Activated CD4-positive, alpha-beta T cell treated with anti-CD3 and anti-CD28 coated beads, Interleukin-2, Interleukin-4, amounts not matched to agents 100 ng/mL and 50 ng/mL, durations not matched to agents 16 hours and 8 hours (primary cell): ENCODE data around the gene FBXO9.
"Not testable (repeated sequence)": the region's sequence is repeated elsewhere in the genome, so short reads cannot be mapped to it uniquely, and the experiment has no call there.

Source experiments
- DNase-seq: peaks from one replicate; pipeline ENCODE4 v3.0.0-alpha.2; 2020; ENCODE audit warnings: low spot score

FBXO9 gene

DNA sequence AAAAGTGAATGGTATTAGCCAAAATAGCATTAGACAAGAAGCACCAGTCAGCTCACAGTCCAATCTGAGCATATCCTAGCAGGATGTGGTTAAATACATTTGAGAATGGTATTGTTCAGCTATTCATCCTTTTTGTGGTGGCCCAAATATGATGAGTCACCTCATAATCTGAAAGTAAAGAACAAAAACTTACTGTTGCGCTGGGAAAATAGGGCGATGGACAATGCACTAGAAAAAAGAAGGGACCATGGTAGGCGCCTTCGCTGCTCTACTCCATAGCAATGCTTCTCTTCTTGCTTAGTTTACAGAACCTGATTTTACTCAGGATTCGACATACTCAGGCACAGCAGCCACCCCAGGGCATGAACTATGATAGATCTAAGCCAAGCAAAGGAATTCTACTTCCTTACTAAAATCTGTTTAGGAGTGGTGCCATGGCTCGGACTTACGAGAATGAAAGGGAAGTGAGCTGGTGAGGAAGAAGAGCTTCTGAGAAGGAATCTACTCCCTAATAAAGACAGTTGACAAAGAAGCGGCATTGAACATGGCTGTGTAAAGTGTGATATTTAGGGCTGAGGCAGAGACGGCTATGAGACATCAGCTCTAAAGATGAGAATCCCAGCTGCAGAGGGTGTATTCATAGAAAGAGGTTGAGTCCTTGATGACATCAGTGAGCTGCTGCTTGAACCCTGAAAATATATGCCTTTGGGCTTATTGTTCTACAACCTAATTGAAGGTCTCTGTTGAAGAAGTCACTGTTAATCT lies 16.6 kb upstream of the FBXO9 start:
- DNase-seq = peak; percentile 68

DNA sequence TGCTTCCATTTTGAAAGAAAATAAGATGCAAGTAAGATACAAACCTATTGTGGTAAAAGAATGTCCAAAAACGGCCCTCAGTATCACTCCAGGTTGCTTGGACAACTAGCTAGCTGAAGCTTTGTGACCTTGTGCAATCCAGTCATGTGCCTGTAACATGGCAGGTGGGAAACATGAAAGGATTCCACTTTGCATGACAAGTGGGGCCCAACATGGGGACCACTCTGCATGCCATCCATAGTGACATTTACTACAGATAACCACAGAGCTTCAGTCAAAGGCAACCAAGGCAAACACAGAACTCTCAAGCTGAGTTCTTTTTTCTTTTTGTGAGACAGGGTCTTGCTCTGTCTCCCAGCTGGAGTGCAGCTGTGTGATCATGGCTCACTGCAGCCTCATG lies 15.8 kb upstream of the FBXO9 start:
- DNase-seq = no peak

DNA sequence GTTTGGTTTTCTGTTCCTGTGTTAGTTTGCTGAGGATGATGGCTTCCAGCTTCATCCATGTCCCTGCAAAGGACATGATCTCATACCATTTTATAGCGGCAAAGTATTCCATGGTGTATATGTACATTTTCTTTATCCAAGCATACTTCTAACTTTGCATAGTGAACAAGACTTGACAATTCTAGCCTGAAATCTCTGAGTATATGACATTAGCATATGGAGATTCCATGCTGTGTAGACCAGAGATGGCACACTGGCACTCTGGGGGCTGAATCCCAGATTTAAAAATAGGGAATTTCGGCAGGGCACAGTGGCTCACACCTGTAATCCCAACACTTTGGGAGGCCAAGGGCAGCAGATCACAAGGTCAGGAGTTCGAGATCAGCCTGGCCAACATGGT lies 13.1 kb upstream of the FBXO9 start:
- DNase-seq = not testable (repeated sequence)

DNA sequence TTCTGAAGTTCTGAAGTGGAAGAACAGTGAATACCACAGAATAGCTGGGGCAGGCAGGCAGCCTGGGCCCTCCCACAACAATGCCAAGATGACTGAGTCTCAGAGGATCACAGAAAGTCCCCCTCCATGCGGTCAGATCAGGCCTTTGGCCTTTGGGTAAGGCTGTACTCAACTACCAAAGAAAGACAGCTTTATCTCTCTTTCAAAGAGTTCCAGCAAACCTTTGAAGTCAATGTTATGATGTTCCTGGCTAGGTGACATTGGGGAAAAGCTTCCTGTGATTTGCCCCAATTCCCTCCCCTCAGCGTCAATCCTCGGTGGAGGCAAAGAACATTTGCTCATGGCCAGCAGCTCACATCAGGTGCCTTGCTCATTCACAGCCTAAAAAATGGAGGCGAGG lies 10.7 kb upstream of the FBXO9 start:
- DNase-seq = no peak

DNA sequence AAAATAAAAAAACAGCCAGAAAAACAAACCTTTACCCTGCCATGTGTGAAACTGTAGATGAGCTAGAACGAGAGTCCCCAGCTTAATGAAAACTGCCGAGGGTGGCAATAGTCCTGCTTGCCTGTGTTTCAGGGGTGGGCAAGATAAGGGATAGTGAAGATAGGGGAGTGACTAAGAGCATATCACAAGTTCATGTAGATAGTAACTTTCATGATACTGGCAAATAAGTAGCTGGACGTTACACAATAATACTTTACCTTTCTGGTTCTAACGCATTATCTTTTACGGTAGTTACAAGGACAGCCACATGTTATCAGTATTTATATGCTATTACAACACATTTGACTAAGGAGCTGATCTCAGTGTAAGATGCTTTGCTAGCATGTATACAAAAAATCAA lies 9.3 kb upstream of the FBXO9 start:
- no peak for DNase-seq

DNA sequence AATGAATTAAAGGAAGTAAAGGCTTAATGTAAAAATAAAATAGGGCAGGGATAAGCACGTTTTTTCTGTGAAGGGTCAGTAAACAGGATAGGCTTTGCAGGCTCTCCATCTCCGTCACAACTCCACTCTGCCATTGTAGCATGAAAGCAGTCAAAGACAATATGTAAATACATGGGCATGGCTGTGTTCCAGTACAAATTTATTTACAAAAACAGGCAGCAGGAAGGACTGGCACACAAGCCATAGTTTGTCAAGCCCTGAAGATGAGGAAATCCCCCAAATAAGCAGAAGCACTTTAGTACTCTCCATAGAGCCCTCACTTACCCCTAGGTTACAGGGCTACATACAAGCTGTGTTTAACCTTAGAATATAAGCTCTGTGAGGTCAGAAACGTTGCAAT lies 8.9 kb upstream of the FBXO9 start:
- no peak for DNase-seq

DNA sequence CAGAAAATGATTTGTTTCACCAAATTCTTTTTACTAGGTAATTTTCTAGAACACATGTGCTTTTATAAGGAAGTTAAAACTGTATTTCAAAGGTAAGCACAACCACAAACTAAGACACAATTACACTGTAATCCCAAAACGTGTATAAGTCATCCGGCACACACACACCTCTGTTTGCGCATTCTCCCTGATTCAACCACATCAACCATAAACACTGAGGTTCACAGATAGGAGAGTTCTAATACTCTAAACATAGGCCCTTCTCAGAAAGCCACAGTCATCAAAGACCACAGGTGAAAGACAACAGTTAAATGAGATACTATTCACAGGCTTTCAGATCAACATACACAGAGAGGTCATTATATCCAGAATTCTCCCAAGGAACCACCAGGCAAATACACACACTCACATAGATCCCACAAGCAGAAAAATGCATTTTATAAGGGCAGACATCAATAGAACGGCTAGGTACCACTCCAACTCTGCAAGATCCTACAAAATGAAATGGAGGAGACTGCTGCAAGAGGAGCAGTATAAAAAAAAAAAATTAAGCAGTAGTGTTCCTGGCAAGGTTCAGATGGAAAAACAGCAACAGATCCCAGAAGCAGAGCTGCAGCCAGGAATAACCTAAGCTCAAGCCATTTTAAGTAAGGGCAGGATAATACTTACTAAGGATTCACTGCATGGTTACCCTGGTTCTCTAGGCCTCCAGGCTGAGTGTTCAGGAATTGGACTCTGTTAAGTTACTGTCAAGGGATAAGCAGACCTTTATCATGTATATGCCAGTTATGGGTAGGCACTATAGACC lies 6.6 kb upstream of the FBXO9 start:
- DNase-seq = no peak

DNA sequence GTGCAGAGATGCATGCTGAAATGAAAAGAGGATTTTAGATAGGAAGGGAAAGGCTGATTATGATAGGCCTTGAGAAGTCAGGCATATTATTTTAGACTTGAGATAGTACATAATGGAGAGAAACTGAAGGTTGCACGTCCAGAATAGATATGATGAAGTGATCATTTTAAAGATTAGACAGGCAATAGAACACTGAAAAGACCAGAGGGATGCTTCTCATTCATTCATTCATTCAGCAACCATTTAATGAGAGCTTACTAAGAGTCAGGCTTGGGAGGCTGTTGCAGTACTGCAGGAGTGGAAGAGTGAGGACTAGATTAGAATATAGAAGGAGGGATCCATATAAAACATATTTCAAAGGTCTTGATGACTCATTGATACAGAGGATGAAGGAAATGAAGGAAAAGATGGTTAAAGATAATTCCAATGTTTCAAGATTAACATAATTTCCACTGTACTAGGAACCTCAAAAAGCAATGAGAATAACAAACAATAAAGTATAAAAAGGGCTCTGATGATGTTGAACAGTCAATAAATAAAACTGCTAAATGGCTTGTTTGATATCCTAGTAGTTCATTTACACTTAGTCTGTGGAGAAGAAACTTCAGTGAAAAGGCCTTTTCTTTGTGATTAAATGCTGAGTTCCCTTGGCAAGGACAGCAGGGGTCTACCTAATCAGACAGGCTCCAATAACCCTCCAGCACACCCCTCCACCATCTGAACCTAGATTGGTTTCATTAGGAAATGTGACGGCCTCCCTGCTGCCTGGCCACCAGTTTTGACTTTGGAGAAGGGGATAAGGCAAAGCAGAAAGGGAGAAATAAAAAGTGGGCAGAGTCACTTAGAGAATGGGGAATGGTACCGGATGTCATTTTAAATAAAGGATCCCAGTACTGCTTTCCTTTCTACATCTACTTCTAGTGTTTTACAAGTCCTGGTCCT lies 5.3 kb upstream of the FBXO9 start:
- no peak for DNase-seq

DNA sequence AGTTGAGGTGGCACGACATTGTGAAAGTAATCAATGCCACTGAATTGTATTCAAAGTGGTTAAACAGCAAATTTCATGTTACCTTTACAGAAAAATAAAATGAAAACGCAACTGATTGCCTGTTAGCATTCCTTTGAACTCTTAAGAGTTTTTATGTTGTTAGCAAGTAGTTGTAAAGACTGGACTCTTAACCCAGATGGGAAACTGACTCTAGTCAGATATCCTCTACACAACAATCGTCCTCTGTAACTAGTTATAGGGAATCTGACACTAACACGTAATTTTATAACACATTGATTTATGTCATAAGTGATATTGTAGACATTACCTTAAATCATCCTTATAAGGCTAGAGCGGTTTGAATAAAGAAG lies 3.0 kb upstream of the FBXO9 start:
- DNase-seq = no peak

DNA sequence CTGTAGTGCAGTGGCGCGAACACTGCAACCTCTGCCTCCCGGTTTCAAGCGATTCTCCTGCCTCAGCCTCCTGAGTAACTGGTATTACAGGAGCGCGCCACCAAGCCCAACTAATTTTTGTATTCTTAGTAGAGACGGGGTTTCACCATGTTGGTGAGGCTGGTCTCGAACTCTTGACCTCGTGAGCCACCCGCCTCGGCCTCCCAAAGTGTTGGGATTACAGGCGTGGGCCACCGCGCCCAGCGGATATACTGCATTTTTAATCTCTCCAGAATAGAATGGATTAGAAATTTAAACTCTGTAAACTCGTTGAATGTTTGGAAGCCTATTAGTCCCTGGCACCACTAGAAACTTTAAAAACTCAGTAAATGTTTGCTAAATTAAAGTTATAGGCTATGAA lies 949 bp upstream of the FBXO9 start:
- DNase-seq = not testable (repeated sequence)

DNA sequence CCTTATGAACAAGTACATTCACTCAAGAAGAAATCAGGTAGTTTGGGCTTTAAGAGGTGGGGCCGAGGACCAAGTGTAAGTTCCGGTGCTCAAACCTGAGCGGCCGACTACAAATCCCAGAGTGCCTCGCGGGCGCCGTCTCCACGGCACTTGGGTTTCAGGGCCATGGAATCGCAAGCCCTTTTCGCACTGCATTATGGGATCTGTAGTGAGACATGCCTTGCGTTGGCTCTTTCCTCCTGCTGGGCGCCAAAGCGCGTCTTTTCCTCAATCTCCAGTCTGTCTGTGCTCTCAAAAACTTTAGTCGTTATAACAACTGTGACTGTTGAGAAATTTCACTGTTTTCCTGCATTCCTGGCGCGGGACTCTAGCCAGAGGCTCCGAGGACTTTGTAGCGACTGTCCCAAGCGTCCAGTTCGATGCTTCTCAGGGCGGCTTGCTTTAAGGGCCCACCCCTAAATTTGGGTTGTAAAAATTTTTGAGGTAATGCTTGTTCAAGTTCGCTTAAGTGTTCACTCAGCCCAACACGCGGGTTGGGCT lies 408 bp upstream of the FBXO9 start:
- peak; percentile 97 for DNase-seq

DNA sequence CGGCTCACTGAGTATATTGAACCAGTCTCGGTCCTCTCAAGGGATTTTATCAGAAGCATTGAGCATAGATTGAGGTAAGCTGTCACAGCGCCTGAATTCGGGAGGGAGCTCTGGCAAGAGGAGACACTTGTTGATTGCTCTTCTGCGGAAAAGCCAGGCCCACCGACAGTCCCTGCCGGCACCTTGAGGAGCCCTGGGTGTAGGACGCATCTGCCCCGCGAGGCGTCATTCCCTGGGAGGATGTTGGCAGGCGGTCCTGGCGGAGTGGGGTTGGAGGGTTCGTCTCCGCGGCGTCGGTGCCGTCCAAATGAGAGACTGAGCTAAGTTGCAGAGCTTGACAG lies 843 bp downstream of the FBXO9 start:
- peak; percentile 15 for DNase-seq

DNA sequence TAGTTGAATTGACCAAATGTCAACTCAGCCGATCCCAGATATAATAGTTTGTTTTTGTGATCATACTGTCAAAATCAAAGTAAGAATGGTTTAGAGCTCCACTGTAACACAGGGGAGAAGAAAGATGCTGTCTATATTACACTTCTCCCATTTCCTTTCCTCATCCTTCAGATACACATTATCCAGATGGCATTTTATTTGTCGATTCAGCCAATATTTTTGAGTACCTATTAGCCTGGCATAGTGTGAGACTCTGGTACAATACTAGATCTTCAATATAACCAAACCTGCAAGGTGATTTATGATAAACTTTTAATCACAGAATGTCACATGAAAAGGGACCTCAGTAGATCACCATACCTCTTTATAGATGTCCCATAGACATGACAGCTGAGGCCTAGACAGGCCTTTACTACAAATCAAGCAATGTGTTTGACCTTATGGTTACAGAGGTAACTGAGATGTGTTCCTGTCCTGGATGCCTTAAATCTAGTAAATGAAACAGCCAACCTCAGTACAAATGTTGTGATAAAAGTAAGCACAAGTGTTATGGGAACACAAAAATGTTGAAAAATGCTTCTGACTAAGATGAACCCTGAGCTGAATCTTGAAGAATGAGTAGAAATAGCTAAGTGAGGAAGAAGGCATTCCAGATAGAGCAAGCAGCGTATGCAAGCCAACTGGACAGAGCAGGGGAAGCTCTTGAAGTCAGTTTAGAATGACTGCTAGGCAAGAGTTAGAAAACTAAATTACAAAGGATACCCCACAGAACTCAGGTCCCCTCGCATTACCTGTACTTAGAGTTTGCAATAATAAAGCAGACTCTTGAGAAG lies 1.9 kb downstream of the FBXO9 start:
- no peak for DNase-seq

DNA sequence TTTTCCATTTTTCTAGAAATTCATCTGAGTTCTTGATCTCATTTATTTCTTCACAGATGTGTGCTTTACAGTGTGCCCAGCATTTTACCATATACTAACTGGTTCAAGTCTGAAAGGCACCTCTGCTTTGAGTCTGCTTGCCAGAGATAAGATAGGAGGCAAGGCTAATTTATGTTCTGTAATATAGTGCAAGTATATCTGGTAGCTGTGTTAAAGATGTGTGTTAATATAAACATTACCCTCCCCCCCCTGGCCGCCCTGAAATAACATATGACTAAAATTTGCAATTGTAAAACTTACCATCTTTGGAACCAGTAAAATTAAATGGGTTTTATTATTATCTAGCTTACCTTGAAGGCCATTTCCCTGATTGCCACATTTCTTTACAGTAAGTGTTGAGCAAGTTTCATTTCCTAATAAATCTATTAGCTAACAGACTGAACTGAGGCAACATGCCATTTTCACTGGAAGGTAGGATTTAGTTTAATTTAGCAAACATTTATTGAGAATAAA lies 2.7 kb downstream of the FBXO9 start:
- DNase-seq = no peak

DNA sequence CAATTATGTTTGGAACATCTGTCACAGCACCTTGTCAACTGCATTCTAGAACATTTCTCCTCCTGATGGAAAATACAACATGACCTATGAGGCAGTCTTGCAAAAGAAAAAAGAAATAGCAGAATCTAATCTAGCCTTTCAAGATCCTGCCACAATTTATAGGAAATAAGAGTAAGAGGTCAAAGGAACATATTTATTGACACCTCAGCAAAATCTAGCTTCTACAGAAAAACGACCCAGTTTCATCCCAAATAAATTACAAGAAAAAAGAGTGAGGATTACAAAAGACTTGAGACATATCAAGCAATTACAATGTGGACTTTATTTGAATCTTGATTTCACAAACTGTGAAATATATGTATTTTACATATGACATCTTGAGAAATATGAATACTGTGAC lies 4.2 kb downstream of the FBXO9 start:
- no peak for DNase-seq

DNA sequence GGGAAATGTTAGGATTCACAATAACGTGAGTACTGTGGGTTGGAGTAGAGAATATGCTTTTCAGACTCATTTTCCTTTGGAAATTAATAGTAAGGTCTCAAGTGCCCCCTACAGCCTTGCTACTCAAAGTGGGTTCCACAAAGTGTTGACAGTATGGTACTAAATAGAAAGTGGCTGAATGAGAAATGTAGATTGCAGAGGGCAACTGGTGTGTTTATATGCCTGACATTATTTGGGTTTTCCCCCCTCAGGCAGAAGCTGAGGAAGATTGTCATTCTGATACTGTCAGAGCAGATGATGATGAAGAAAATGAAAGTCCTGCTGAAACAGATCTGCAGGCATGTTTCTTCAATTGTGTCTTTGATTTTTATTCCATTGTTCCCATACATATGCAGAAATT lies 5.6 kb downstream of the FBXO9 start:
- peak; percentile 71 for DNase-seq

DNA sequence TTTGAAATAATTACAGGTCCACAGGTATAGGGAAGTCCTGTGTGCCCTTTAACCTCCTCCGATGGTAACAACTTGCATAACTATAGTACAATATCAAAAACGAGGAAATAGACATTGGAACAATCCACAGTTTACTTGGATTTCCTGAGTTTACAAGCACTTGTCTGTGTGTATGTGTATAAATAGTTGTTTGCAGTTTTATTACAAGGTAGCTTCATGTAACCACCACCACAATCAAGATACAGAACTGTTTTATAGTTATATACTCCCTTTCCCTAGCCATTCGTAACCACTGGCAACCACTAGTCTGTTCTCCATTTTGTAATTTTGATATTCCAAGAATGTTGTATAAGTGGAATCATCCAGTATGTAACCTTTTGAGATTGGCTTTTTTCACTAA lies 9.1 kb downstream of the FBXO9 start:
- no peak for DNase-seq

DNA sequence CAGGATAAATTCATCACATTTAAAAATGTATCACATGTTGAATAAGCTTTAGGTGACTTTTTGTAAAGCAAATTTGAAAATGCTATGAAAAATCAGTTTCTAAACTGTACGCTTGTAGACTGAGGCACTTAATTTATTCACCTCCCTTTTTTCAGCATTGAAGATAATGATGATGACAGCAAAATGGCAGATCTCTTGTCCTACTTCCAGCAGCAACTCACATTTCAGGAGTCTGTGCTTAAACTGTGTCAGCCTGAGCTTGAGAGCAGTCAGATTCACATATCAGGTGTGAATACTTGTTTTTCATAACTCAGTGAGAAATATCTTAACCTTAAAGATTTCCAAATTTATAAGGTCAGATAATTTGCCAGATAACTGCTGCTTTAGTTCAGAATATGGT lies 15.6 kb downstream of the FBXO9 start:
- no peak for DNase-seq

DNA sequence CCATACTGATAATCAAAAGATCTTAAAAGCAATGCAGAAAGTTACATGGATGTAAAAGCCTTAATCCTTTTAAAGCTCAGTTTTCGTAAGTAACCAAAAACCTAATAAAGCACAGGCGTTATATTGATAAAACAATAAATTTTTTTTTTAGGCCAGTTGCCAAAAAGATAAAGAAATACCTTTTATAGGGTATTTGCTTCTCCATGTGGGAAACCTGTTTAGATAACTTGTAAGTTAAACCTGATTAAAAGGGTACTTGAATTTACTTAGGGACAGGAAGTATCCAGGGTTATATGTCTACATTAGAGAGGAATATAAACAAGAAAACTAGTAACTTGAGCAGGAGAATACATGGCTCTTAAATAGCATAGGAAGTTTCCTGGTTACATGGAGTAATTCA lies 21.1 kb downstream of the FBXO9 start:
- no peak for DNase-seq

DNA sequence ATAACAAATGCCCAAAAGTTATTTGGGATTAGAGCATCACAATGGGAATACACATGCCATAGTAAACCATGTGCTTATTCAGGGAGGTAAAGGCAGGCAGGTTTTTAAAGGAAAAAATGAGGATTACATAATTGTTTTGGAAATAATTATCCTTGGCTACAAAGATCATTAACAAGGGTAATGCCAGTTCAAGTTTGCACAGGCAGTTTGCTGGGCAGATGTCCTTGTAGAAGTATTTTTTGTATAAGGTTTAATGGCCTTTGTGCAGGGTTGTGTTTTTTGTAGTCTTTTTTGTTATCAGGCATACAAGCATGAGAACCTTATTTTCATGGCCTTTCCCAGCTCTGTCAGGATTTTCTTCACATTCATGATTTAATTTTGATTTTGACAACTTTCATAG lies 24.7 kb downstream of the FBXO9 start:
- no peak for DNase-seq

DNA sequence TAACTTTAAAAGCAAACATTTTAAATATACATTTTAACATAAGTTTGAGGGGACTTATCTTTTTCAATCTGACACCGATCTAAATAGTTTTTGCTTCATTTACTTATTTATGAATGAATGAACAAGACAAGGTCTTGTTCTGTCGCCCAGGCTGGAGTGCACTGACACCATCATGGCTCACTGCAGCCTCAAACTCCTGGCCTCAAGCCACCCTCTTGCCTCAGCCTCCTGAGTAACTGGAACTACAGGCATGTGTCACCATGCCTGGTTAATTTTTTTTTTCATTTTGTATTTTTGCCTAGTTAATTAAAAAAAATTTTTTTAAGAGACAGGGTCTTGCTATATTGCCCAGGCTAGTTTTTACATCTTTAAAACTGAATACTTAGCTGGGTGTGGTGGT lies 25.4 kb downstream of the FBXO9 start:
- DNase-seq = no peak
